DOHH2 (cell line): Measurements from ENCODE around the gene MYH11.

Experiments used
- CTCF ChIP-seq: fragments of 200-600 bp; sonication (generic); IDR thresholded peaks from one replicate; pipeline ENCODE4 v1.5.1; 2014; ENCODE audit warnings: antibody characterized with exemption, mild to moderate bottlenecking, low read depth, low read length; ENCODE audit not compliant: poor library complexity, severe bottlenecking
- EZH2phosphoT487 ChIP-seq: fragments of 200-600 bp; sonication (generic); IDR thresholded peaks from 2 replicates; pipeline ENCODE4 v1.6.1; 2017; ENCODE audit warnings: borderline replicate concordance, mild to moderate bottlenecking, antibody characterized with exemption, low read length, moderate library complexity, mixed read lengths

GRCh38 chr16:15903960-15904359, 47.1 kb upstream of the MYH11 start:
- TF ChIP-seq CTCF: no peak
- TF ChIP-seq EZH2phosphoT487: no peak
